NB4 (cell line): ENCODE results near the gene PLEKHM2.

Experiments
- DNase-seq: peaks from one replicate; pipeline ENCODE4 v3.0.0; 2010; ENCODE audit warnings: low read depth
- H3K4me3 ChIP-seq: one replicate; pipeline ENCODE4 v1.5.1; 2011; ENCODE audit warnings: mild to moderate bottlenecking, low read depth, low read length, moderate library complexity
- CTCF ChIP-seq: IDR thresholded peaks from one replicate; pipeline ENCODE4 v1.5.1; 2012; ENCODE audit warnings: low read depth, low read length
- MAX ChIP-seq: IDR thresholded peaks from 2 replicates; pipeline ENCODE4 v1.6.1; 2011; ENCODE audit warnings: low read depth, low read length
- MYC ChIP-seq: IDR thresholded peaks from 2 replicates; pipeline ENCODE4 v1.6.1; 2011; ENCODE audit warnings: low read depth, low read length
- POLR2A ChIP-seq: IDR thresholded peaks from 2 replicates; pipeline ENCODE4 v1.6.1; 2011; ENCODE audit warnings: mild to moderate bottlenecking; ENCODE audit not compliant: insufficient read length; ENCODE audit errors: extremely low read depth

Gene PLEKHM2

GRCh38 chr1:15765495-15766194 lies 81.5 kb downstream of the PLEKHM2 start:
- no peak overlapping the region for H3K4me3 ChIP-seq
- no peak for DNase-seq
- TF ChIP-seq POLR2A (no peak), MAX (no peak), MYC (no peak)

GRCh38 chr1:15767941-15768340 lies 83.8 kb downstream of the PLEKHM2 start:
- TF ChIP-seq MYC = no peak
- no peak for TF ChIP-seq POLR2A
- no peak for TF ChIP-seq CTCF
- no peak for TF ChIP-seq MAX
- DNase-seq = no peak
- no peak overlapping the region for H3K4me3 ChIP-seq

DNA sequence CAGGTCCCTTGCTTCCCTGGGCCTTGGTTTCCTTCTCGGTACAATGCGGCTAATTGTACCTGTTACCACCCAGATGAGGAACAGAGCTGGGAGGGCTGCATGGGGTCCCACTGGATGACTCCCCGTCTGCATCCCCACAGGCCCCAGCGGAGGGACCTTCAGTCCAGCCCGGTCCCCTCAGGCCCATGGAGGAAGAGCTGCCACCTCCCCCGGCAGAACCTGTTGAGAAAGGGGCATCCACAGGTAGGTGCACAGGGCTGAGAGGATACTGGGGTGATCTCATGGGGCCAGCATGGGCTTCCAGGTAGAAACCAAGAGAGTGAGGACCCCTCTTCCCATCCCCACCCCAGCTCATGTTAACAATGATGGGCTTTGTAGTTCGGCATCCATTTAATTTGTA lies 84.3 kb downstream of the PLEKHM2 start:
- no peak for TF ChIP-seq MYC
- no peak for TF ChIP-seq CTCF
- TF ChIP-seq MAX = no peak
- no peak for TF ChIP-seq POLR2A
- no peak for DNase-seq

GRCh38 chr1:15770313-15770962 lies 86.3 kb downstream of the PLEKHM2 start:
- TF ChIP-seq MYC = no peak
- no peak for TF ChIP-seq MAX
- TF ChIP-seq CTCF = no peak
- TF ChIP-seq POLR2A = no peak
- no peak for DNase-seq
- no peak overlapping the region for H3K4me3 ChIP-seq

More for the DNA sequence above, 84.3 kb downstream of the PLEKHM2 start:
- no peak overlapping the region for H3K4me3 ChIP-seq

DNA sequence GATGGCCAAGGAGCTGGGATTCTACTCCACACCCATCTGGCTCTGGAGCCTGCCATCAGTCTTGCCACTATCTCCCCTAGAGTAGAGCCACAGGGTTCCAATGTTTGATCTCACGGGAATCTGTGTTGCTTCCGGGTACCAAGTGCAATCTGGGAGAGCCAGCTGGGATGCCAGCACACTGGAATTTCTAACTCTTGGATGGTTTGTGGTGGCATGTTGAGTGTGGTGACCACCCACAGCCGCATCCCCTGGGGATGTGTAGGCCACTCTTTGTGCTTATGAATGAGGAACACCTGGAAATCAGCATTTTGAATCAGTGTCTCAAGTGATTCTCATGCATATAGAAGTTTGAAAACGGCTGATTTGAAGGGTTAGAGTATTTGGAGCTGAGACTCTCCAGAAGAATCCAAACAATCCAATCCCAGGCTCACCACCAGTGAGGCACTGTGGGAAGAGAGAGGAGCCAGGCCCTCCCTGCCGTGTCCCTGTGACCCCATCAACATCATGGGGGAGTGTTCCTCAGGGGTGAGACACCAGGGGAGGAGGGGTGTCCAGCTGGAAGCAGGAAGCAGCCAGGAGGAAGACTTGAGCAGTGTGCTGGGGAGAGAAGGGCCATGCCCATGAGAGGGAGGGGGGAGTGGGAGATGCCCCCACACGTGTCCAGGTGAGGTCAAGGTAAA lies 87.9 kb downstream of the PLEKHM2 start:
- no peak overlapping the region for H3K4me3 ChIP-seq
- DNase-seq = no peak
- TF ChIP-seq CTCF (no peak), MAX (no peak), MYC (no peak), POLR2A (no peak)

DNA sequence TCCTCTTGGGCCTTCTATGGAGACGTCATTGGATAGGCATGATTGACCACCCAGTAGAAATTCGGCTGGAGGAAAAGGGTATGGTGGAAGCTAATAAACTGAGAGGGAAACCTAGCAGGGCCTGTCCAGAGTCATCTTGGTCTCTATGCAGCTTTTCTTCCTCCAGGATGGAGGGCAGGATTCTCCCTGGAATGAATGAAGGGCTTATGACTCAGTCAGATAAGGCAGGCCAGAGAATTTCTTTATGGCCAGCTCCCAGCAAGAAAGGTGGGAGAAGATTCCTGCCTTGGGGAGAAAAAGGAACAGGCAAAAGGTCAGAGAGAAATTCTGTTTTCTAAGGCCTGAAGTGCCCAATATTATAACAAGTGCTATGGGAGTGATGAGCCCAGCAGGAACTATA lies 91.6 kb downstream of the PLEKHM2 start:
- DNase-seq = no peak
- no peak for TF ChIP-seq MAX
- no peak for TF ChIP-seq MYC
- TF ChIP-seq POLR2A = no peak
- TF ChIP-seq CTCF = no peak

More for the DNA sequence above, 91.6 kb downstream of the PLEKHM2 start:
- H3K4me3 ChIP-seq = no peak overlapping the region
